H1 (cell line): Measurements from ENCODE around the gene CTU1. TPM values are rescaled to one million over a fixed set of nuclear protein-coding genes. Genes with fewer than 3 reads are reported as not detected.

Source experiments
- CTCF ChIA-PET: fragments of 300-600 bp; sonication (Branson Sonifier 250); formaldehyde crosslinking; loops from one replicate; lab custom pipeline; 2021; ENCODE audit not compliant: partially characterized antibody; lab: Charles Lee
- POLR2A ChIA-PET: fragments of 300-600 bp; sonication (Branson Sonifier 250); formaldehyde crosslinking; loops from one replicate; lab custom pipeline; 2021; ENCODE audit warnings: inconsistent platforms; ENCODE audit not compliant: partially characterized antibody; lab: Charles Lee
- DNase-seq, 2 experiments: peaks; one replicate each; pipeline versions ENCODE4 v3.0.0 to v3.0.0-alpha.2; 2010 to 2022; ENCODE audit warnings: low spot score in 2 of 2, low read depth in 1 of 2, mixed read lengths in 1 of 2
- FAIRE-seq: peaks from 2 replicates; lab custom pipeline; 2011; peaks lifted over from hg19 to GRCh38; lab: Jason Lieb, UNC
- H2AFZ ChIP-seq: 2 replicates; pipeline ENCODE4 v1.8.1; 2012; ENCODE audit warnings: low read length, inconsistent platforms
- H2AK5ac ChIP-seq: 2 replicates; pipeline ENCODE4 v1.6.1; 2013; ENCODE audit warnings: low read depth, low read length
- H2BK120ac ChIP-seq: replicated peaks from 2 replicates; pipeline ENCODE3; 2013; ENCODE audit warnings: low read depth, low read length, inconsistent platforms
- H2BK12ac ChIP-seq: 2 replicates; pipeline ENCODE4 v1.6.1; 2013; ENCODE audit warnings: low read depth, low read length
- H2BK15ac ChIP-seq: 2 replicates; pipeline ENCODE4 v1.6.1; 2013; ENCODE audit warnings: low read length
- H2BK20ac ChIP-seq: 2 replicates; pipeline ENCODE4 v1.6.1; 2013; ENCODE audit warnings: low read length
- H2BK5ac ChIP-seq: 2 replicates; pipeline ENCODE4 v1.6.1; 2013; ENCODE audit warnings: low read depth, low read length
- H3K14ac ChIP-seq: 2 replicates; pipeline ENCODE4 v1.6.1; 2013; ENCODE audit warnings: inconsistent platforms; ENCODE audit not compliant: insufficient read length
- H3K18ac ChIP-seq: 2 replicates; pipeline ENCODE4 v1.6.1; 2013; ENCODE audit warnings: low read length; ENCODE audit errors: extremely low read depth
- H3K23ac ChIP-seq: 2 replicates; pipeline ENCODE4 v1.6.1; 2013; ENCODE audit warnings: inconsistent platforms; ENCODE audit not compliant: insufficient read length
- H3K23me2 ChIP-seq: 2 replicates; pipeline ENCODE4 v1.6.1; 2013; ENCODE audit warnings: low read depth, low read length
- H3K27ac ChIP-seq: 2 replicates; pipeline ENCODE4 v1.6.1; 2011; ENCODE audit warnings: low read depth, low read length, inconsistent platforms
- H3K27me3 ChIP-seq, 4 experiments: replicated peaks in 1 of 4; 1 replicate in 1 of 4; 2 replicates in 3 of 4; pipeline versions ENCODE4 v1.6.1 to v1.8.1; 2011 to 2013; ENCODE audit warnings: low read length in 3 of 4, mild to moderate bottlenecking in 3 of 4, inconsistent platforms in 2 of 4, mixed read lengths in 2 of 4, moderate library complexity in 1 of 4; ENCODE audit not compliant: control insufficient read depth in 3 of 4, insufficient read depth in 3 of 4; ENCODE audit errors: extremely low read depth in 1 of 4
- H3K36me3 ChIP-seq, 4 experiments: 2 replicates each; pipeline versions ENCODE4 v1.6.1 to v1.8.1; 2011 to 2013; ENCODE audit warnings: mild to moderate bottlenecking in 4 of 4, low read length in 3 of 4, moderate library complexity in 2 of 4, control low read depth in 1 of 4, inconsistent platforms in 1 of 4; ENCODE audit not compliant: insufficient read depth in 4 of 4, control insufficient read depth in 2 of 4
- H3K4ac ChIP-seq: replicated peaks from 2 replicates; pipeline ENCODE3; 2013; ENCODE audit warnings: low read length, low read depth, mixed read lengths, inconsistent platforms; ENCODE audit not compliant: insufficient read length
- H3K4me1 ChIP-seq, 4 experiments: replicated peaks in 1 of 4; 1 replicate in 1 of 4; 2 replicates in 3 of 4; pipeline versions ENCODE4 v1.6.1 to v1.8.1; 2011 to 2013; ENCODE audit warnings: low read length in 3 of 4, inconsistent platforms in 2 of 4, mixed read lengths in 1 of 4; ENCODE audit not compliant: insufficient read depth in 4 of 4, control insufficient read depth in 3 of 4
- H3K4me2 ChIP-seq, 2 experiments: 2 replicates each; pipeline versions ENCODE4 v1.6.1 to v1.8.1; 2011 to 2013; ENCODE audit warnings: low read depth in 2 of 2, low read length in 2 of 2, control low read depth in 1 of 2, inconsistent platforms in 1 of 2, mild to moderate bottlenecking in 1 of 2; ENCODE audit not compliant: insufficient read depth in 1 of 2
- H3K4me3 ChIP-seq, 4 experiments: fragments of 200-600, 300-600 bp in 1 of 4; sonication (generic), shearing (Covaris generic), sonication (Bioruptor Twin) in 1 of 4; 2 replicates each; pipeline versions ENCODE4 v1.5.1 to v1.8.1; 2011 to 2016; ENCODE audit warnings: low read length in 4 of 4, low read depth in 3 of 4, control low read depth in 2 of 4, inconsistent platforms in 2 of 4, mild to moderate bottlenecking in 2 of 4, mixed read lengths in 1 of 4, moderate library complexity in 1 of 4; ENCODE audit not compliant: insufficient read depth in 2 of 4; ENCODE audit errors: extremely low read depth in 1 of 4
- H3K56ac ChIP-seq: replicated peaks from 2 replicates; pipeline ENCODE3; 2013; ENCODE audit warnings: low read depth, mild to moderate bottlenecking, mixed read lengths, low read length, inconsistent platforms; ENCODE audit not compliant: insufficient read length
- H3K79me1 ChIP-seq: 2 replicates; pipeline ENCODE4 v1.6.1; 2013; ENCODE audit warnings: low read depth, low read length, control low read depth
- H3K79me2 ChIP-seq, 2 experiments: 2 replicates each; pipeline versions ENCODE4 v1.6.1 to v1.8.1; 2012 to 2013; ENCODE audit warnings: low read length in 2 of 2, mild to moderate bottlenecking in 2 of 2, inconsistent platforms in 1 of 2; ENCODE audit not compliant: insufficient read depth in 2 of 2, control insufficient read depth in 1 of 2
- H3K9ac ChIP-seq, 4 experiments: replicated peaks in 1 of 4; 1 replicate in 1 of 4; 2 replicates in 3 of 4; pipeline versions ENCODE4 v1.6.1 to v1.8.1; 2011 to 2013; ENCODE audit warnings: low read depth in 3 of 4, low read length in 3 of 4, control low read depth in 2 of 4, mild to moderate bottlenecking in 2 of 4, moderate library complexity in 2 of 4, inconsistent platforms in 1 of 4; ENCODE audit errors: extremely low read depth in 1 of 4
- H3K9me3 ChIP-seq, 2 experiments: 2 replicates each; pipeline versions ENCODE4 v1.6.1 to v1.8.1; 2012 to 2013; ENCODE audit warnings: mild to moderate bottlenecking in 2 of 2, moderate library complexity in 2 of 2, control low read depth in 1 of 2, inconsistent platforms in 1 of 2, low read depth in 1 of 2, low read length in 1 of 2, mixed read lengths in 1 of 2; ENCODE audit not compliant: insufficient read depth in 2 of 2
- H4K20me1 ChIP-seq, 2 experiments: replicated peaks in 1 of 2; 2 replicates each; pipeline versions ENCODE3 to v1.8.1; 2011 to 2013; ENCODE audit warnings: inconsistent platforms in 2 of 2, low read length in 2 of 2, mild to moderate bottlenecking in 1 of 2; ENCODE audit not compliant: insufficient read depth in 2 of 2, control insufficient read depth in 1 of 2
- H4K5ac ChIP-seq: 2 replicates; pipeline ENCODE4 v1.6.1; 2013; ENCODE audit warnings: low read length, low read depth, mixed read lengths, inconsistent platforms; ENCODE audit not compliant: insufficient read length
- H4K8ac ChIP-seq: 2 replicates; pipeline ENCODE4 v1.8.0; 2013; ENCODE audit warnings: mild to moderate bottlenecking, moderate library complexity, low read length, inconsistent platforms; ENCODE audit not compliant: insufficient read depth; ENCODE audit errors: extremely low read depth
- H4K91ac ChIP-seq: replicated peaks from 2 replicates; pipeline ENCODE3; 2013; ENCODE audit warnings: low read length, mixed read lengths, inconsistent platforms; ENCODE audit not compliant: insufficient read length
- BACH1 ChIP-seq: IDR thresholded peaks from 2 replicates; pipeline ENCODE4 v1.6.1; 2012; ENCODE audit warnings: low read length, improper control_type of control experiment
- EZH2 ChIP-seq: fragments of 200-600 bp; sonication (generic); IDR thresholded peaks from 2 replicates; pipeline ENCODE4 v1.7.1; 2012; ENCODE audit warnings: low read depth, mild to moderate bottlenecking, moderate library complexity, low read length, inconsistent platforms; ENCODE audit not compliant: severe bottlenecking
- SIRT6 ChIP-seq: IDR thresholded peaks from one replicate; pipeline ENCODE4 v1.7.1; 2012; ENCODE audit warnings: low read length, inconsistent platforms
- SUZ12 ChIP-seq: fragments of 200-600 bp; sonication (generic); IDR thresholded peaks from 2 replicates; pipeline ENCODE4 v1.6.1; 2012; ENCODE audit warnings: mild to moderate bottlenecking, inconsistent platforms, low read length, moderate library complexity, mixed read lengths
- TAF7 ChIP-seq: optimal IDR thresholded peaks from 2 replicates; pipeline ENCODE3; 2011; ENCODE audit warnings: low read depth, mild to moderate bottlenecking, inconsistent platforms, low read length, moderate library complexity, borderline replicate concordance
- WGBS, 2 experiments: shearing (Covaris generic) in 1 of 2; methylation state at CpG; one replicate each; pipeline versions ENCODE4 v1.1.6 to v1.1.7; 2013 to 2015; ENCODE audit warnings: low lambda C conversion rate in 2 of 2, mixed read lengths in 2 of 2, inconsistent platforms in 1 of 2, low coverage in 1 of 2, missing lambda C conversion rate in 1 of 2; ENCODE audit not compliant: insufficient replicate concordance in 2 of 2, insufficient coverage in 1 of 2, insufficient read length in 1 of 2; ENCODE audit errors: extremely low coverage in 1 of 2, missing lambda C conversion rate in 1 of 2; 5-methylcytosine and 5-hydroxymethylcytosine counted together
- polyA plus RNA-seq, 7 experiments: library from polyadenylated mRNA; depleted of rRNA in 3 of 7; stranded (reverse) in 5 of 7; unstranded in 2 of 7; fragments of >200 nt in 5 of 7; fragments of 200-250 nt in 2 of 7; gene quantifications; 1 replicate in 5 of 7; 2 replicates in 1 of 7; 4 replicates in 1 of 7; pipeline versions ENCODE4 v1.2.1 to v1.2.3, GENCODE V29; 2011 to 2013; ENCODE audit warnings: missing spikeins in 2 of 7, mixed read lengths in 2 of 7
- total RNA-seq: library from RNA; stranded (reverse); fragmentation: NEBNext Ultra II Directional; extraction: Animal tissue kit (Norgen Biotek cat#: 25700); gene quantifications from 2 replicates; pipeline ENCODE4 v1.2.1, GENCODE V29; 2021

The CTU1 gene
- total and polyA plus RNA-seq, 2 of the 8 experiments (the other 6 are each of a cell fraction or from before 2014, with no cell fraction given) = 4.6 to 7.2 TPM

- CTCF ChIA-PET = interaction anchor here (1.4 kb wide), 1 partner anchor 134 kb away, joined by 4 read pairs; no protein-coding TSS in a partner anchor
Observed at GRCh38 chr19:51125421-51126075, 17.3 kb upstream of the CTU1 start.

More at GRCh38 chr19:51125421-51126075, 17.3 kb upstream of the CTU1 start:
- Histone ChIP-seq H3K79me2 (no peaks in the 10 kb centered on the region), H3K4ac (no peak overlapping the region), H3K18ac (no peak overlapping the region), H3K27ac (no peak overlapping the region), H2BK120ac (no peak overlapping the region), H4K5ac (no peak overlapping the region), H3K36me3 (no peaks in the 10 kb centered on the region), H3K4me3 (no peak overlapping the region), H2BK20ac (no peak overlapping the region), H3K56ac (no peak overlapping the region), H3K23ac (no peak overlapping the region), H3K23me2 (no peaks in the 10 kb centered on the region; the same call in 1 of the 2 replicates), H2BK5ac (no peak overlapping the region), H3K79me1 (no peaks in the 10 kb centered on the region), H3K4me1 (peaks cover 0 to 2% (median 0%) of the 10 kb centered on the region in 4 experiments; a peak in 1 of 7 replicates), H4K20me1 (no peaks in the 10 kb centered on the region), H2AK5ac (no peak overlapping the region)
- WGBS, 2 experiments = 94% methylated on average over 14 of the region's 16 CpGs; no CpG with 5 or more reads in 1 of the 2 experiments
- FAIRE-seq = no peak
- no peak for TF ChIP-seq SIRT6
- no peak for TF ChIP-seq TAF7
- no peak for TF ChIP-seq SUZ12
- no peak for TF ChIP-seq BACH1
- TF ChIP-seq EZH2 = no peak
- TF ChIP-seq, all 59 proteins: peak for 0
- H3K14ac ChIP-seq = no peak overlapping the region
- no peak overlapping the region for H4K8ac ChIP-seq
- H2AFZ ChIP-seq = no peak overlapping the region
- no peak for DNase-seq
- no peak overlapping the region for H2BK15ac ChIP-seq
- no peak overlapping the region for H2BK12ac ChIP-seq
- no peaks in the 10 kb centered on the region for H3K9me3 ChIP-seq
- H4K91ac ChIP-seq = no peak overlapping the region
- H3K27me3 ChIP-seq = no peaks in the 10 kb centered on the region; a peak in 1 of 7 replicates
- H3K4me2 ChIP-seq = no peak overlapping the region
- H3K9ac ChIP-seq = no peak overlapping the region
- POLR2A ChIA-PET = no interaction called here
